ENCODE data around the gene TNFRSF14. TPM values are rescaled to one million over a fixed set of nuclear protein-coding genes. Genes with fewer than 3 reads are reported as not detected.

TNFRSF14 gene
- total RNA-seq, 2 donors from 2014 or later: 141 to 175 TPM

GRCh38 chr1:2516946-2517345 is 39.2 kb upstream of the TNFRSF14 start:
- Mint-ChIP-seq H3K27ac (no peak overlapping the region), H3K36me3 (ENCODE audit: insufficient read depth in 2 of 2) (peaks cover 4% of the 10 kb centered on the region in 2 donors), H3K27me3 (ENCODE audit: low read depth) (no peaks in the 10 kb centered on the region), H3K4me1 (ENCODE audit: low read depth) (no peaks in the 10 kb centered on the region), H3K4me3 (no peak overlapping the region), H3K9me3 (no peaks in the 10 kb centered on the region)
- DNase-seq (no peak), ATAC-seq (replicated peaks in 1 of 2) (no peak)

GRCh38 chr1:2517966-2518365 is 38.2 kb upstream of the TNFRSF14 start:
- H3K27ac Mint-ChIP-seq: no peak overlapping the region
- peaks cover 4 to 7% of the 10 kb centered on the region in 2 donors for H3K36me3 Mint-ChIP-seq (ENCODE audit: insufficient read depth in 2 of 2)
- H3K9me3 Mint-ChIP-seq: no peaks in the 10 kb centered on the region
- ATAC-seq (replicated peaks in 1 of 2): no peak
- no peak for DNase-seq
- no peaks in the 10 kb centered on the region for H3K27me3 Mint-ChIP-seq (ENCODE audit: low read depth)
- no peak overlapping the region for H3K4me3 Mint-ChIP-seq
- H3K4me1 Mint-ChIP-seq (ENCODE audit: low read depth): peaks cover 10% of the 10 kb centered on the region

GRCh38 chr1:2518528-2518927 is 37.6 kb upstream of the TNFRSF14 start:
- ATAC-seq (replicated peaks in 1 of 2): no peak
- no peak overlapping the region for H3K4me3 Mint-ChIP-seq

DNA sequence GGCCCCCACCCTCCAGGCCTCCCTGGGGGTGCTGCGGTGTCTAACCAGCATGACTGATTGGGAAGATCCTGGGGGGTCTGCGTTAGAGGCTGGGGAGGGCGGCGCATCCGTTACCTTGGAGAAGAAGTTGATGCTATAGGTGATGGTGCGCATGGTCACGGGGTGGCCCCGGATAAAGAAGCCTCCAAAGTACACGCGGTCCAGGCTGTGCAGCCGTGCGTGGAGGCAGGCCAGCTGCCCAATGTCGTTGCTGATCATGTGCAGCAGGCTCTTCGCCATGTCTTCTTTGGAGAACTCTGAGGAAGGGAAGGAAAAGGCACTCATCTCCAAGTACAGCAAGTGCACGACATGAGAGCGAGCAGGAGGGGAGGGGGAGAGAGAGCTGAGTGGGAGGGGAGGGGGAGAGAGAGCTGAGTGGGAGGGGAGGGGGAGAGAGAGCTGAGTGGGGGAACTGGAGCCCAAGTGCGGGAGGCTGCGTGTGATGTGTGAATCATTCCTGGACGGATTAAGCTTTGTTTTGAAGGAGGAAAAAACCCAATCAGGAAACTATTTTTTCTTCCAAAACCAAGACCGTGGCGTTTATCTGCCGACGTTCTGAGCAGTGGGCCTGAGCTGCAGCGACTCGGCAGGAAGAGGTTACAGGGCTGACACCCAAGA is 37.0 kb upstream of the TNFRSF14 start:
- DNase-seq (no peak), ATAC-seq (replicated peaks in 1 of 2) (no peak)
- peaks cover 4 to 7% of the 10 kb centered on the region in 2 donors for H3K36me3 Mint-ChIP-seq (ENCODE audit: insufficient read depth in 2 of 2)
- H3K4me3 Mint-ChIP-seq: no peak overlapping the region
- no peaks in the 10 kb centered on the region for H3K27me3 Mint-ChIP-seq (ENCODE audit: low read depth)
- peaks cover 22% of the 10 kb centered on the region for H3K4me1 Mint-ChIP-seq (ENCODE audit: low read depth)
- no peak overlapping the region for H3K27ac Mint-ChIP-seq
- no peaks in the 10 kb centered on the region for H3K9me3 Mint-ChIP-seq

More at GRCh38 chr1:2518528-2518927, 37.6 kb upstream of the TNFRSF14 start:
- peaks cover 4 to 7% of the 10 kb centered on the region in 2 donors for H3K36me3 Mint-ChIP-seq (ENCODE audit: insufficient read depth in 2 of 2)
- no peaks in the 10 kb centered on the region for H3K27me3 Mint-ChIP-seq (ENCODE audit: low read depth)
- H3K4me1 Mint-ChIP-seq (ENCODE audit: low read depth): peaks cover 16% of the 10 kb centered on the region
- H3K9me3 Mint-ChIP-seq: no peaks in the 10 kb centered on the region
- DNase-seq: no peak
- no peak overlapping the region for H3K27ac Mint-ChIP-seq

- DNase-seq: no peak
- Mint-ChIP-seq H3K27me3 (ENCODE audit: low read depth) (no peaks in the 10 kb centered on the region), H3K4me1 (ENCODE audit: low read depth) (peaks cover 28% of the 10 kb centered on the region), H3K27ac (no peak overlapping the region), H3K4me3 (no peak overlapping the region), H3K9me3 (no peaks in the 10 kb centered on the region), H3K36me3 (ENCODE audit: insufficient read depth in 2 of 2) (peaks cover 4 to 7% of the 10 kb centered on the region in 2 donors)
- ATAC-seq (replicated peaks in 1 of 2): no peak
Measured at GRCh38 chr1:2519729-2520128, 36.4 kb upstream of the TNFRSF14 start.

DNA sequence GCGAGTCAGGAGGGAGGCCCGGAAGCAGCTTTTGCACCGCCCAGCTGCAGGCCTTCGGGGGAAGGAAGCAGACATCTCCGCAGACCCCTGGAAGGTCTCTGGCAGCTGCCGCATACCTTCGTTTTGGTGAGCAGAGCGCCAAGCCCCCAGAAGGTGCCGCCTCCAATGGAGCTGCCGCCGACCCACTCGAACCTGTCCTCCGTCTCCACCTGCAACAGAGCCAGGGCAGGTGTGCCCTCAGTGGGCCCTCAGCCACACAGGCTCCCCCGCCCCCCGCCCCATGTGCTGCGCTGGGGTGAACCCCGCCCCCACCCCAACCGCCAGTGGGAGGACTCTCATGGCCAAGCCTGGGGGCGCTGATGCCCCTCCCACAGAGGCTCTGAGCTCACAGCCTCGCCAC is 36.0 kb upstream of the TNFRSF14 start:
- ATAC-seq (replicated peaks in 1 of 2) (no peak), DNase-seq (no peak)
- no peaks in the 10 kb centered on the region for H3K9me3 Mint-ChIP-seq
- H3K4me1 Mint-ChIP-seq (ENCODE audit: low read depth): peaks cover 32% of the 10 kb centered on the region
- no peak overlapping the region for H3K4me3 Mint-ChIP-seq
- peaks cover 4 to 7% of the 10 kb centered on the region in 2 donors for H3K36me3 Mint-ChIP-seq (ENCODE audit: insufficient read depth in 2 of 2)
- H3K27ac Mint-ChIP-seq: no peak overlapping the region
- no peaks in the 10 kb centered on the region for H3K27me3 Mint-ChIP-seq (ENCODE audit: low read depth)

DNA sequence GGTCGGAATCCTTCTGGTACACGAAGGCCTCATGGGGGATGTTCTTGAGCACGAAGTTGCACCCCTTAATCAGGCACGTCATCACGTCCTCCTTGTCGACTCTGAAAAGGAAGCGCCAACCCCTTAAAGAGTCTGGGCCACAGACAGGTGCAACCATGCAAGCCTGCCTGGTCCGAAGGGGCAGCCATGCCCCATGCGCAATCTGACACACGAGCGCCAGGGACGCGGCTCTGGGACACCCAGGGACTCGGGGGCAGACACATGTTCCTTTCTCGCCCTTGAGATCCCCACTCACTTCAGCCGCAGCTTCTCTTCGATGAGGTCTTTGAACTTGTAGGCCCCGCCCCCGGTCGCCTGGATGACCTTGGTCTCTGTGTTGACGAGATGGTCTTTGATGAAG is 35.4 kb upstream of the TNFRSF14 start:
- DNase-seq (no peak), ATAC-seq (replicated peaks in 1 of 2) (no peak)
- Mint-ChIP-seq H3K4me1 (ENCODE audit: low read depth) (peaks cover 34% of the 10 kb centered on the region), H3K27ac (no peak overlapping the region), H3K9me3 (no peaks in the 10 kb centered on the region), H3K27me3 (ENCODE audit: low read depth) (no peaks in the 10 kb centered on the region), H3K4me3 (no peak overlapping the region), H3K36me3 (ENCODE audit: insufficient read depth in 2 of 2) (peaks cover 4 to 7% of the 10 kb centered on the region in 2 donors)

- H3K27me3 Mint-ChIP-seq (ENCODE audit: low read depth): no peaks in the 10 kb centered on the region
- H3K4me1 Mint-ChIP-seq (ENCODE audit: low read depth): peaks cover 39% of the 10 kb centered on the region
- peaks cover 4 to 7% of the 10 kb centered on the region in 2 donors for H3K36me3 Mint-ChIP-seq (ENCODE audit: insufficient read depth in 2 of 2)
- ATAC-seq (replicated peaks in 1 of 2): no peak
- peak overlapping the region; percentile 81 to 94 for H3K4me3 Mint-ChIP-seq
- H3K9me3 Mint-ChIP-seq: no peaks in the 10 kb centered on the region
- H3K27ac Mint-ChIP-seq: peak overlapping the region; percentile 92
- no peak for DNase-seq
Measured at GRCh38 chr1:2522230-2522629, 33.9 kb upstream of the TNFRSF14 start.

DNA sequence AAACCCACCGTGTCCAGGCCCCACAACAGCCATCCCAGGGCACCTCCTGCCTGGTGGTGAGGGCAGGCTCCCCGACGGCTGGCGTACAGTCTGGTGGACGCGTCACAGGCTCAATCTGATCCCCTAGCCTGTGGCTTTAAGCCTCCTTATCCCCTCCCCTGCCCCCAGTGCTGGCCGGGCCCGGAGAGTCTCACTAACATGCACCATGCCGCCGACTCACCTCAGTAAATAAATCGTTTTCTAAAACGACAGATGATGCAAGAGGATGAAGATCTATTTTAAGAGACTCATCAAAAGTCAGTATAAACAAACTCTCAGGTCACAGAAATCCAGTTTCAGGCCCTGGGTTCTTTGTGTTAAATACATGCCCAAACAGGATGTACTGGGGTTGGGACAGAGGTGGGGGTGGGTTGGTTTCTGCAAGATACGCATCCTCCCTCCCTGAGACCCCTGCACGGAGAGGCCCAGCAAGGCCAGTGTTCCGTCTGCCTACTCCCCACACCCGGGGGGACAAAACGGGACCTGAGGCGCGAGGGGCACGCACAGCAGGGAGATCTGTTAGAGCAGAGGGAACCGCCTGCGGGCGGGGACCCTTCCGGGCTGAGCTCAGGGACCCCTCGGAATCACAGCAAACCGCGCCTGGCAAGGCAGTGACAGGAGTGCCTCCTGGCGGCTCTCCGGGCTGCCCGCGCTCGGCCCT is 32.8 kb upstream of the TNFRSF14 start:
- peaks cover 4 to 7% of the 10 kb centered on the region in 2 donors for H3K36me3 Mint-ChIP-seq (ENCODE audit: insufficient read depth in 2 of 2)
- ATAC-seq (replicated peaks in 1 of 2) (peak; percentile 3 to 6), DNase-seq (peak; percentile 34 to 46)
- peak overlapping the region; percentile 81 to 94 for H3K4me3 Mint-ChIP-seq
- no peaks in the 10 kb centered on the region for H3K9me3 Mint-ChIP-seq
- no peaks in the 10 kb centered on the region for H3K27me3 Mint-ChIP-seq (ENCODE audit: low read depth)
- H3K4me1 Mint-ChIP-seq (ENCODE audit: low read depth): peaks cover 43% of the 10 kb centered on the region
- H3K27ac Mint-ChIP-seq: peak overlapping the region; percentile 92

DNA sequence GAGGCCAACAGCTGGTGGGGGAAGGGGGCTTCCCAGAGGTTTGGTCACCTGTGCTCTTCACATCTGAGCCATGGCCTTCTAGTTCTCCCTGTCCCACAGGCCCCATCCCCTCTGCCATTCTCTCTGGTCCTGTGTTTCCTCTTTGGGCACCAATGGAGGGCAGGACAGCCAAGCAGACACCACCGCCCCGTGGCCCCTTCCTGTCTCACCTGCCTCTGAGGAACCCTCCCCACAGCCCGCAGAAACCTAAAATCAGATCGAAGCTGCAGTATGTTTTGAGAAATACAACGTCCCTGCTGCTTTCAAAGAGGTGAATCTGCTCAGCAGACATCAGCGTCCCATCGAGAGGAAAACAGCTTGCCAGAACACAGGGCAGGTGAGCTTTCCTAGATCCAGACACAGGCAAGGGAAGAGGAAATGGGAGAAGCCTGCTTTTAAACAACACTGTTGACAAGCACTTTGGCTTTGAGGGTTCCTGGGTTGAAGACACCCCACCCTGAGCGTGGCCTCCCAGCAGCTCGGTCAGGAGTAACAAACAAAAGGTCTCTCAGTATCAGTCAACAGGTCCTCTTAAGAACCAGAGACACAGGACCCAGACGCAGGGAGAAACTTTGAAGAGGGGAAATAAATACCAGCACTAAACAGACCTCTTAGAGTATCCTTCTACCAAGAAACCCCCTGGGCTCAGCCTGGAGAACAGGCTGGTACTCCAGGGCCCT is 32.1 kb upstream of the TNFRSF14 start:
- Mint-ChIP-seq H3K4me3 (peak overlapping the region; percentile 81 to 94), H3K36me3 (ENCODE audit: insufficient read depth in 2 of 2) (peaks cover 1 to 7% of the 10 kb centered on the region in 2 donors), H3K4me1 (ENCODE audit: low read depth) (peaks cover 49% of the 10 kb centered on the region), H3K27me3 (ENCODE audit: low read depth) (no peaks in the 10 kb centered on the region), H3K9me3 (no peaks in the 10 kb centered on the region), H3K27ac (peak overlapping the region; percentile 74)
- peak; percentile 72 to 75 for DNase-seq
- peak; percentile 15 to 20 for ATAC-seq (replicated peaks in 1 of 2)

DNA sequence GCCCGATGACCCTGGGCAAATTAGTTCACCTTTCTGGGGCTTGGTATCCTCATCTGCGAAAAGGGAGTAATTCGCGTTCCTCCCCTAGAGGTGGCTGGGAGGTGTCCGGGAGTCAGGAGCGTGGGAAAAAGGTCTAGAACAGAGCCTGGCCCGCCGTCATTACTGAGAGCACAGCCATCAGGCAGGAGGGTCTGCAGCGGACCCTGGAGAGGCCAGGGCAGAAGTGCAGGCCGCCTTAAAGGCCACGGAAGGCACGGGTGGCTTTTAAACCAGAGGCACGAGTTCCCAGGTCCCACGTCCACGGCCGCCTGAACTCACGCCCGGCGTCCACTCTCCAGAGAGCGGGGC is 30.6 kb upstream of the TNFRSF14 start:
- Mint-ChIP-seq H3K9me3 (no peaks in the 10 kb centered on the region), H3K4me1 (ENCODE audit: low read depth) (peaks cover 49% of the 10 kb centered on the region), H3K36me3 (ENCODE audit: insufficient read depth in 2 of 2) (peaks cover 0 to 6% of the 10 kb centered on the region in 2 donors), H3K27ac (peak overlapping the region; percentile 74), H3K4me3 (peak overlapping the region; percentile 81 to 94), H3K27me3 (ENCODE audit: low read depth) (no peaks in the 10 kb centered on the region)
- DNase-seq: no peak
- no peak for ATAC-seq (replicated peaks in 1 of 2)

DNA sequence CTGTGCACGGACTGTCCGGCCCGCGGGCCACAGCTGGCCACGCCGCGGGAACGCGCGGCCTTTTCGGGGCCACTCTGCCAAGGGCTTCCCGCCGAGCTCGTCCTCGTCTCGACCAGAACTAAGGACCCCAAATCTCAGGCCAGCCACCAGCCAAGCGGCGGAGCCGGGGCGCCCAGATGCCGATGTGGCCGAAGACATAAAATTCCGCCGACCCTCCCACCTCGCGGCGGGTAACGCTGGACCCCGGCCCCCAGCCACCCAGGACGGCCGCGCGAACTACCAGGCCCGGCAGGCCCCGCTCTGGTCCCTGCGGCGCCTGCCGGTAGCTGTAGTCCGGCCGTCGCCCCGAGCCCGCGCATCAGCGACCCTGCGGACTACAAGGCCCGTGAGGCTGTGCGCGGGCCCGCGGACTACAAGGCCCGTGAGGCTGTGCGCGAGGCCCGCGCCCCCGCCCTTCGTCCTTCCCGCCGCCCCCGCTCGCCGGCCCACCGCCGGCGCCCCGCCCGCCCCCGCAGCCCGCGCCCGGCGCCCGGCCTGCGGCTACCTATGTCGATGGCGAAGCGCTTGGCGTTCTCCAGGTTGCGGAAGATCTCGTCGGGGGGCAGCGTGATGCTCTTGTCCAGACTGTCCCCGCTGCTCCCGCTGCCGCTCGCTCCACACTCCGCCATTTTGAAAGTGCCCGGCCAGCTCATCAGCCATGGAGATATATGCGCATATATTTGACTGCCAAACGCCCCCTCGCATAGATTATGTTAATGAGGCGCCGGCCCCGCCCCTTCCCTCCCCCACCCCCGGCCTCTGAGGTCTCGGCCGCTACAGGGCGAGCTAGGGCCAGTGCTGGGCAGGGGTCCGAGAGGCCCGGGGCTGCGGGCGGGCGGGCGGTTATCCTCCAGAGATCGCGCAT is 30.0 kb upstream of the TNFRSF14 start, which contains the start of gene PANK4:
PANK4 (minus strand) TSS at position 677 of the 904 bp plus-strand sequence; CDS start at position 668, 9 bp downstream.
- peaks cover 49% of the 10 kb centered on the region for H3K4me1 Mint-ChIP-seq (ENCODE audit: low read depth)
- ATAC-seq (replicated peaks in 1 of 2): peak; percentile 84 to 85
- no peaks in the 10 kb centered on the region for H3K27me3 Mint-ChIP-seq (ENCODE audit: low read depth)

More for the DNA sequence above, 30.0 kb upstream of the TNFRSF14 start, which contains the start of gene PANK4:
- DNase-seq: peak; percentile 91 to 93
- Mint-ChIP-seq H3K9me3 (no peaks in the 10 kb centered on the region), H3K4me3 (peak within 1 kb of the TSS; percentile 81 to 94), H3K27ac (peak within 1 kb of the TSS; percentile 85), H3K36me3 (ENCODE audit: insufficient read depth in 2 of 2) (peaks cover 0 to 3% of the 10 kb centered on the region in 2 donors)
